Measurements from ENCODE around the gene NFKBIE. TPM values are rescaled to one million over a fixed set of nuclear protein-coding genes. Genes with fewer than 3 reads are reported as not detected.

Gene NFKBIE
- polyA plus RNA-seq, 1 donor (not counting 4 experiments of a cell fraction or from before 2014, with no cell fraction given), result 7.3 TPM

GRCh38 chr6:44235269-44235668 is 30.1 kb downstream of the NFKBIE start:
- peaks cover 4 to 14% of the 10 kb centered on the region in 2 experiments for H3K36me3 ChIP-seq (ENCODE audit: control insufficient read depth in 2 of 2, extremely low read depth in 1 of 2, insufficient read depth in 2 of 2, low read length in 2 of 2)
- no peak for DNase-seq (ENCODE audit: low read depth, low spot score)
- dilution Hi-C loops (cut with MboI; ENCODE audit: extremely low pct_ligation_motif_present, low sequenced_read_pairs), result no loop called here
- no peaks in the 10 kb centered on the region for H3K9me3 ChIP-seq (ENCODE audit: control insufficient read depth, low read depth, low read length)
- FAIRE-seq, result no peak
- H3K27ac ChIP-seq (ENCODE audit: control insufficient read depth, insufficient read depth, low read length), result no peak overlapping the region
- peaks cover 3% of the 10 kb centered on the region for H3K9me1 ChIP-seq (ENCODE audit: control insufficient read depth, extremely low read depth, insufficient read depth, low read length)
- TF ChIP-seq CTCF (optimal IDR thresholded peaks at IDR 0.05 in 1 of 3, IDR thresholded peaks at IDR 0.05 in 1 of 3, conservative IDR thresholded peaks at IDR 0.05 in 1 of 3; ENCODE audit: extremely low read depth in 1 of 3, insufficient read depth in 2 of 3, low read length in 3 of 3) (no peak), EZH2 (IDR thresholded peaks at IDR 0.05; ENCODE audit: low read length) (no peak)
- H3K9ac ChIP-seq (ENCODE audit: control insufficient read depth, extremely low read depth, insufficient read depth, low read length), result no peak overlapping the region
- H3K4me1 ChIP-seq (ENCODE audit: control insufficient read depth, extremely low read depth, insufficient read depth, low read length), result peaks cover 40% of the 10 kb centered on the region
- H3K27me3 ChIP-seq (ENCODE audit: control insufficient read depth, extremely low read depth, insufficient read depth, low read length), result no peaks in the 10 kb centered on the region
- no peaks in the 10 kb centered on the region for H3K79me2 ChIP-seq (ENCODE audit: control insufficient read depth, insufficient read depth, low read length)
- no peak overlapping the region for H3K4me3 ChIP-seq (ENCODE audit: control insufficient read depth in 2 of 3, extremely low read depth in 1 of 3, insufficient read depth in 2 of 3, low read depth in 1 of 3, low read length in 3 of 3)
- no peak overlapping the region for H2AFZ ChIP-seq (ENCODE audit: control insufficient read depth, low read length)
- no peak overlapping the region for H3K4me2 ChIP-seq (ENCODE audit: control insufficient read depth, extremely low read depth, insufficient read depth, low read depth, low read length)
- no peaks in the 10 kb centered on the region for H4K20me1 ChIP-seq (ENCODE audit: control insufficient read depth, extremely low read depth, insufficient read depth, low read length)

GRCh38 chr6:44234101-44235025 is 31.0 kb downstream of the NFKBIE start:
- peak overlapping the region; percentile 25 for H3K4me2 ChIP-seq (ENCODE audit: control insufficient read depth, extremely low read depth, insufficient read depth, low read depth, low read length)
- peak overlapping the region; percentile 75 for H2AFZ ChIP-seq (ENCODE audit: control insufficient read depth, low read length)
- no peak for DNase-seq (ENCODE audit: low read depth, low spot score)
- H3K4me3 ChIP-seq (ENCODE audit: control insufficient read depth in 2 of 3, extremely low read depth in 1 of 3, insufficient read depth in 2 of 3, low read depth in 1 of 3, low read length in 3 of 3), result no peak overlapping the region
- H3K4me1 ChIP-seq (ENCODE audit: control insufficient read depth, extremely low read depth, insufficient read depth, low read length), result peaks cover 38% of the 10 kb centered on the region
- no peak for TF ChIP-seq EZH2 (IDR thresholded peaks at IDR 0.05; ENCODE audit: low read length)
- peak in 2 of 3 experiments; percentile 72 to 78 for TF ChIP-seq CTCF (optimal IDR thresholded peaks at IDR 0.05 in 1 of 3, IDR thresholded peaks at IDR 0.05 in 1 of 3, conservative IDR thresholded peaks at IDR 0.05 in 1 of 3; ENCODE audit: extremely low read depth in 1 of 3, insufficient read depth in 2 of 3, low read length in 3 of 3)
- no peaks in the 10 kb centered on the region for H3K27me3 ChIP-seq (ENCODE audit: control insufficient read depth, extremely low read depth, insufficient read depth, low read length)
- peak; percentile 79 for FAIRE-seq
- dilution Hi-C loops (cut with MboI; ENCODE audit: extremely low pct_ligation_motif_present, low sequenced_read_pairs), result no loop called here
- peak overlapping the region; percentile 61 for H3K27ac ChIP-seq (ENCODE audit: control insufficient read depth, insufficient read depth, low read length)
- peaks cover 3% of the 10 kb centered on the region for H3K9me1 ChIP-seq (ENCODE audit: control insufficient read depth, extremely low read depth, insufficient read depth, low read length)
- H3K79me2 ChIP-seq (ENCODE audit: control insufficient read depth, insufficient read depth, low read length), result no peaks in the 10 kb centered on the region
- H3K9ac ChIP-seq (ENCODE audit: control insufficient read depth, extremely low read depth, insufficient read depth, low read length), result peak overlapping the region; percentile 28
- H3K9me3 ChIP-seq (ENCODE audit: control insufficient read depth, low read depth, low read length), result no peaks in the 10 kb centered on the region
- peaks cover 5 to 20% of the 10 kb centered on the region in 2 experiments for H3K36me3 ChIP-seq (ENCODE audit: control insufficient read depth in 2 of 2, extremely low read depth in 1 of 2, insufficient read depth in 2 of 2, low read length in 2 of 2)
- H4K20me1 ChIP-seq (ENCODE audit: control insufficient read depth, extremely low read depth, insufficient read depth, low read length), result no peaks in the 10 kb centered on the region
